ENCODE data around the gene ADAMTS14.

DNA sequence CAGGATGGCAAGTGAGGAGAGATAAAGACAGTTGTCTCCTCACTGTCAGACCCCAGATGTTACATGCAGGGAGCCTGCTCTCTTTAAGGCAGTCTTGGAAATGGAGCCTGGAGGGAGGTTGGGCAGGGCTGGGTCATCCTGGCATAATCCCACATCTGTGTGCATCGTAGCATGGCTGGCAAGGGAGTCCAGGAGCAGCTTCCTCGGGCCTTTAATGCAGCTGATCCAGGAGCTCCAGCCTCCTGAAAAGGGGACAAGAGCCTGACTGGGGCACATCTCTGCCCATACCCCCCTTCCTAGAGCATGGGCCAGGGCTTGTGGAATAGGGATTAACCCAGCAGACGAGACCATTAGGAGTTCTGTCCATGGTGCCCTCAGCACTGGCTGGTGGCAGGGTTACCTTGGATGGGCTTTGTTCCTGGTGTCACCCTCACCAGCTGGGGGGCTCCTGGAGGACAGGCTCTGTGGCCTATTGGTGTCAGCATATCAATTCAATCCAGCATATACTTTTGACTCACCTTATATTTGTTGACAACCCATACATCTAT is 77.9 kb downstream of the ADAMTS14 start:
- no peak for TF ChIP-seq CTCF (conservative IDR thresholded peaks at IDR 0.05; ENCODE audit: low read length)
- TF ChIP-seq EZH2phosphoT487 (IDR thresholded peaks at IDR 0.05; ENCODE audit: borderline replicate concordance, low read depth, low read length), result no peak

Measured in OCI-LY7 (cell line).